DMS 273 (cell line): Measurements from ENCODE around the gene LIN28A.

Experiments used
- DNase-seq: peaks from one replicate; lab custom pipeline; 2025; ENCODE audit not compliant: unreplicated experiment; lab: John Stamatoyannopoulos, UW

The LIN28A gene

GRCh38 chr1:26478159-26478558 is 67.5 kb downstream of the LIN28A start:
- no peak for DNase-seq

GRCh38 chr1:26478988-26479387 is 68.4 kb downstream of the LIN28A start:
- no peak for DNase-seq
